ENCODE data around the gene SLCO4A1. TPM values are rescaled to one million over a fixed set of nuclear protein-coding genes. Genes with fewer than 3 reads are reported as not detected.

The SLCO4A1 gene
- total and polyA plus RNA-seq, 4 donors: 4.7 to 152 (median 42.5) TPM

DNA sequence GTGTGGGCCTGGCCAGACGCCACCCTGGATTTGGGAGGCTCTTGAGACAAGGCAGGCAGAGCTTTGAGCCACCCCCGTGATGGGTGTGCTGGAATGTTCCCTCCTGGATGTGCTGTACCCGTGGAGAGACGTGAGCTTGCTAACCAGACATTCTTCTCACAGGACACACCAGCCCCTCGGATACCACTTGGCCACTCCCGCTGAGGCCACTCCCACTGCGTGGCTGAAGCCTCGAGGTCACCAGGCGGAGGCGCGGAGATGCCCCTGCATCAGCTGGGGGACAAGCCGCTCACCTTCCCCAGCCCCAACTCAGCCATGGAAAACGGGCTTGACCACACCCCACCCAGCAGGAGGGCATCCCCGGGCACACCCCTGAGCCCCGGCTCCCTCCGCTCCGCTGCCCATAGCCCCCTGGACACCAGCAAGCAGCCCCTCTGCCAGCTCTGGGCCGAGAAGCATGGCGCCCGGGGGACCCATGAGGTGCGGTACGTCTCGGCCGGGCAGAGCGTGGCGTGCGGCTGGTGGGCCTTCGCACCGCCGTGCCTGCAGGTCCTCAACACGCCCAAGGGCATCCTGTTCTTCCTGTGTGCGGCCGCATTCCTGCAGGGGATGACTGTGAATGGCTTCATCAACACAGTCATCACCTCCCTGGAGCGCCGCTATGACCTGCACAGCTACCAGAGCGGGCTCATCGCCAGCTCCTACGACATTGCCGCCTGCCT, 14.1 kb downstream of the SLCO4A1 start:
- Histone ChIP-seq H3K4me1 (ENCODE audit: control insufficient read depth in 5 of 5, insufficient read depth in 5 of 5, low read length in 5 of 5) (peaks cover 0 to 20% (median 11%) of the 10 kb centered on the region in 5 donors), H3K27me3 (ENCODE audit: control insufficient read depth in 3 of 3, insufficient read depth in 3 of 3, low read length in 2 of 3) (no peaks in the 10 kb centered on the region), H3K36me3 (ENCODE audit: control insufficient read depth in 4 of 4, insufficient read depth in 4 of 4, low read length in 4 of 4) (peaks cover 0 to 12% (median 0%) of the 10 kb centered on the region in 4 donors), H3K27ac (ENCODE audit: low read depth in 1 of 2, low read length in 1 of 2) (no peak overlapping the region), H3K9ac (ENCODE audit: insufficient read depth in 1 of 2, low read length in 2 of 2) (no peak overlapping the region), H3K9me3 (ENCODE audit: control insufficient read depth in 4 of 4, insufficient read depth in 3 of 4, low read length in 3 of 4) (peaks cover 0 to 2% (median 0%) of the 10 kb centered on the region in 4 donors), H3K4me3 (no peak overlapping the region)
- 89 to 93% methylated on average over 37 to 39 of the region's 39 CpGs for WGBS, 2 donors
- TF ChIP-seq, protein P1, sequence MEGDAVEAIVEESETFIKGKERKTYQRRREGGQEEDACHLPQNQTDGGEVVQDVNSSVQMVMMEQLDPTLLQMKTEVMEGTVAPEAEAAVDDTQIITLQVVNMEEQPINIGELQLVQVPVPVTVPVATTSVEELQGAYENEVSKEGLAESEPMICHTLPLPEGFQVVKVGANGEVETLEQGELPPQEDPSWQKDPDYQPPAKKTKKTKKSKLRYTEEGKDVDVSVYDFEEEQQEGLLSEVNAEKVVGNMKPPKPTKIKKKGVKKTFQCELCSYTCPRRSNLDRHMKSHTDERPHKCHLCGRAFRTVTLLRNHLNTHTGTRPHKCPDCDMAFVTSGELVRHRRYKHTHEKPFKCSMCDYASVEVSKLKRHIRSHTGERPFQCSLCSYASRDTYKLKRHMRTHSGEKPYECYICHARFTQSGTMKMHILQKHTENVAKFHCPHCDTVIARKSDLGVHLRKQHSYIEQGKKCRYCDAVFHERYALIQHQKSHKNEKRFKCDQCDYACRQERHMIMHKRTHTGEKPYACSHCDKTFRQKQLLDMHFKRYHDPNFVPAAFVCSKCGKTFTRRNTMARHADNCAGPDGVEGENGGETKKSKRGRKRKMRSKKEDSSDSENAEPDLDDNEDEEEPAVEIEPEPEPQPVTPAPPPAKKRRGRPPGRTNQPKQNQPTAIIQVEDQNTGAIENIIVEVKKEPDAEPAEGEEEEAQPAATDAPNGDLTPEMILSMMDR (IDR thresholded peaks at IDR 0.05; ENCODE audit: control extremely low read depth, extremely low read depth): no peak
- ATAC-seq (ENCODE audit: insufficient read depth, low FRiP score) (no peak), DNase-seq (no peak)

- peaks cover 0 to 14% (median 0%) of the 10 kb centered on the region in 4 donors for H3K36me3 ChIP-seq (ENCODE audit: control insufficient read depth in 4 of 4, insufficient read depth in 4 of 4, low read length in 4 of 4)
- no peak for ATAC-seq (ENCODE audit: insufficient read depth, low FRiP score)
- DNase-seq: no peak
- H3K4me3 ChIP-seq: no peak overlapping the region
- TF ChIP-seq, protein P1 (IDR thresholded peaks at IDR 0.05; ENCODE audit: control extremely low read depth, extremely low read depth): no peak
- peaks cover 0 to 17% (median 8%) of the 10 kb centered on the region in 5 donors for H3K4me1 ChIP-seq (ENCODE audit: control insufficient read depth in 5 of 5, insufficient read depth in 5 of 5, low read length in 5 of 5)
- H3K9me3 ChIP-seq (ENCODE audit: control insufficient read depth in 4 of 4, insufficient read depth in 3 of 4, low read length in 3 of 4): peaks cover 0 to 2% (median 0%) of the 10 kb centered on the region in 4 donors
- 96 to 97% methylated on average over 37 of the region's 37 CpGs for WGBS, 2 donors
- H3K27ac ChIP-seq (ENCODE audit: low read depth in 1 of 2, low read length in 1 of 2): no peak overlapping the region
- no peaks in the 10 kb centered on the region for H3K27me3 ChIP-seq (ENCODE audit: control insufficient read depth in 3 of 3, insufficient read depth in 3 of 3, low read length in 2 of 3)
- no peak overlapping the region for H3K9ac ChIP-seq (ENCODE audit: insufficient read depth in 1 of 2, low read length in 2 of 2)
Observed at GRCh38 chr20:62656919-62657588, 14.8 kb downstream of the SLCO4A1 start.

GRCh38 chr20:62657589-62657942, 15.3 kb downstream of the SLCO4A1 start:
- WGBS, 2 donors: 81 to 91% methylated on average over 7 of the region's 7 CpGs
- no peaks in the 10 kb centered on the region for H3K27me3 ChIP-seq (ENCODE audit: control insufficient read depth in 3 of 3, insufficient read depth in 3 of 3, low read length in 2 of 3)
- no peak for ATAC-seq (ENCODE audit: insufficient read depth, low FRiP score)
- no peak overlapping the region for H3K9ac ChIP-seq (ENCODE audit: insufficient read depth in 1 of 2, low read length in 2 of 2)
- TF ChIP-seq, protein P1 (IDR thresholded peaks at IDR 0.05; ENCODE audit: control extremely low read depth, extremely low read depth): no peak
- H3K4me1 ChIP-seq (ENCODE audit: control insufficient read depth in 5 of 5, insufficient read depth in 5 of 5, low read length in 5 of 5): peaks cover 0 to 15% (median 4%) of the 10 kb centered on the region in 5 donors
- peaks cover 0 to 14% (median 0%) of the 10 kb centered on the region in 4 donors for H3K36me3 ChIP-seq (ENCODE audit: control insufficient read depth in 4 of 4, insufficient read depth in 4 of 4, low read length in 4 of 4)
- no peak overlapping the region for H3K27ac ChIP-seq (ENCODE audit: low read depth in 1 of 2, low read length in 1 of 2)
- peaks cover 0 to 2% (median 0%) of the 10 kb centered on the region in 4 donors for H3K9me3 ChIP-seq (ENCODE audit: control insufficient read depth in 4 of 4, insufficient read depth in 3 of 4, low read length in 3 of 4)
- no peak for DNase-seq
- H3K4me3 ChIP-seq: no peak overlapping the region
